Neural progenitor cell (in vitro differentiated cells): ENCODE results near the gene GALNT17.

ENCODE experiments used
- EZH2 ChIP-seq: fragments of 200-600 bp; sonication (generic); IDR thresholded peaks from 2 replicates; pipeline ENCODE4 v1.6.1; 2017; ENCODE audit warnings: antibody characterized with exemption, mild to moderate bottlenecking, moderate library complexity
- EZH2phosphoT487 ChIP-seq: fragments of 200-600 bp; sonication (generic); IDR thresholded peaks from 2 replicates; pipeline ENCODE4 v1.6.1; 2017; ENCODE audit warnings: antibody characterized with exemption
- TF ChIP-seq, protein P1 (sequence below): fragments of 200-600 bp; sonication (generic); IDR thresholded peaks from 2 replicates; pipeline ENCODE4 v1.5.1; 2017; ENCODE audit warnings: antibody characterized with exemption, mild to moderate bottlenecking

GRCh38 chr7:71457846-71458590, 326.1 kb downstream of the GALNT17 start:
- TF ChIP-seq, protein P1, sequence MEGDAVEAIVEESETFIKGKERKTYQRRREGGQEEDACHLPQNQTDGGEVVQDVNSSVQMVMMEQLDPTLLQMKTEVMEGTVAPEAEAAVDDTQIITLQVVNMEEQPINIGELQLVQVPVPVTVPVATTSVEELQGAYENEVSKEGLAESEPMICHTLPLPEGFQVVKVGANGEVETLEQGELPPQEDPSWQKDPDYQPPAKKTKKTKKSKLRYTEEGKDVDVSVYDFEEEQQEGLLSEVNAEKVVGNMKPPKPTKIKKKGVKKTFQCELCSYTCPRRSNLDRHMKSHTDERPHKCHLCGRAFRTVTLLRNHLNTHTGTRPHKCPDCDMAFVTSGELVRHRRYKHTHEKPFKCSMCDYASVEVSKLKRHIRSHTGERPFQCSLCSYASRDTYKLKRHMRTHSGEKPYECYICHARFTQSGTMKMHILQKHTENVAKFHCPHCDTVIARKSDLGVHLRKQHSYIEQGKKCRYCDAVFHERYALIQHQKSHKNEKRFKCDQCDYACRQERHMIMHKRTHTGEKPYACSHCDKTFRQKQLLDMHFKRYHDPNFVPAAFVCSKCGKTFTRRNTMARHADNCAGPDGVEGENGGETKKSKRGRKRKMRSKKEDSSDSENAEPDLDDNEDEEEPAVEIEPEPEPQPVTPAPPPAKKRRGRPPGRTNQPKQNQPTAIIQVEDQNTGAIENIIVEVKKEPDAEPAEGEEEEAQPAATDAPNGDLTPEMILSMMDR: no peak
- no peak for TF ChIP-seq EZH2phosphoT487
- TF ChIP-seq EZH2: no peak
